Astrocyte of the spinal cord (primary cell): ENCODE measurements around the gene BAZ2B.

ENCODE experiments used
- DNase-seq: peaks from one replicate; pipeline ENCODE4 v3.0.0; 2011; ENCODE audit warnings: low read depth, low spot score
- H3K4me3 ChIP-seq: 2 replicates; pipeline ENCODE4 v1.5.1; 2011; ENCODE audit warnings: low read depth, mild to moderate bottlenecking, low read length, moderate library complexity
- CTCF ChIP-seq: IDR thresholded peaks from 2 replicates; pipeline ENCODE4 v1.5.1; 2012; ENCODE audit warnings: low read depth, mild to moderate bottlenecking, low read length, inconsistent platforms
- in situ Hi-C: cut with HindIII; loops from 2 replicates; pipeline ENCODE4 v1.10.0; 2017; ENCODE audit warnings: low sequenced_read_pairs

BAZ2B gene

DNA sequence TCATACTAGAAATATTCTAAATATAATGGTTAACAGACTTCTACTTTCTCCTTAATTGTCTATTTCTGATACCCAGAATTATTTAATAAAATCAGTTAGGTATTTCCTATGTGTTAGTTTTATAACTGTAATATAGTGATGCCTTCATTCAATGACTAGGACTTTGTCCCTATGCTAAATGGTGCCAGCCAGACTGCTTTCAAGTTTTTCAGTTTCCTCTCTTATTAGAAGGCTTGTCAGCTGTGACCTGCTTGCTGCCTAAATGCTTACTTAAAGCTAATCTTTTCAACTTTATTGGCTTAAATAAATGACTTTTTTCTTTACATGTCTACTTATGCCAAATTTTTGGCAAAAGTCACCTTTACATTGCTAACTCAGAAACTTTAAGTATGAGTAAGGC is 30.7 kb downstream of the BAZ2B start:
- no peak for DNase-seq
- no peak overlapping the region for H3K4me3 ChIP-seq
- TF ChIP-seq CTCF: no peak
- in situ Hi-C loops: no loop called here

DNA sequence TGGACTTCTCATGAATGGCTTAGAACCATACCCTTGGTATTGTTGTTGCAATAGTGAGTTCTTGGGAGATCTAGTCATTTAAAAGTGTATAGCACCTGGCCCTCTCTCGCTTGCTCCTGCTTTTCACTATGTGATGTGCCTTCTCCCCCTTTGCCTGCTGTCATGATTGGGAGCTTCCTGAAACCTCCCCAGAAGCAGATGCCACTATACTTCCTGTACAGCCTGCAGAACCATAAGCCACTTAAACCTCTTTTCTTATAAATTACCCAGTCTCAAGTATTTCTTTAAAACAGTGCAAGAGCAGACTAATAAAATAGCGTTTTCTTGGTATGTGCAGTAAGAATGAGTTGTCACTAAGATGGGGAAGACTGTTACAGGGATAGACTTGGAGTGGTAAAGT is 31.6 kb downstream of the BAZ2B start:
- in situ Hi-C loops: no loop called here

DNA sequence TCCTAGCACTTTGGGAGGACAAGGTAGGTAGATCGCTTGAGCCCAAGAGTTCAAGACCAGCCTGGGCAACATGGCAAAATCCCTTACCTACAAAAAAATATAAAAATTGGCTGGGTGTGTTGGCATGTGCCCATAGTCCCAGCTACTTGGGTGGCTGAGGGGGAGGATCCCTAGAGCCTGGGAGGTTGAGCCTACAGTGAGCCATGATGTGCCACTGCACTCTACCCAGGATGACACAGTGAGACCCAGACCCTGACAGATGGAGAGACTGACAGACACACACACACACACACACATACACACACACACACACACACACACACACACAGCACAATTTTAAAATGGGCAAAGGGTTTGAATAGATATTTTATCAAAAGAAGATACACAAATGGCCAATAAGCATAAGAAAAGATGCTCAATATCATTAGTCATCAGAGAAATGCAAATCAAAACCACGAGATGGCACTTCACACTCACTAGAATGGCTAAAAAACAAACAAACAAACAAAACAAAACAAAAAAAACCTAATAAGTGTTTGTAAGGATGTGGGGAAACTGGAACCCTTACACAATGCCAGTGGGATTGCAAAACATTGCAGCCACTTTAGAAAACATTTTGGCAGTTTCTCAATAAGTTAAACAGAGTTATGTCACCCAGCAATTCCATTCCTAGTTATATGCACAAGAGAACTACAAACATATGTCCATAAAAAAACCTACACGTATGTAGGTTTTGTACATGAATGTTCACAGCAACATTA is 42.3 kb downstream of the BAZ2B start:
- in situ Hi-C loops: no loop called here
- no peak for DNase-seq
- TF ChIP-seq CTCF: no peak
- no peak overlapping the region for H3K4me3 ChIP-seq

More for the DNA sequence above, 31.6 kb downstream of the BAZ2B start:
- DNase-seq: no peak
- H3K4me3 ChIP-seq: no peak overlapping the region
- TF ChIP-seq CTCF: no peak

- in situ Hi-C loops: no loop called here
- H3K4me3 ChIP-seq: no peak overlapping the region
- DNase-seq: no peak
- TF ChIP-seq CTCF: no peak
These were observed 43.1 kb downstream of the BAZ2B start for GRCh38 chr2:159573294-159573693.

GRCh38 chr2:159572459-159572858 is 43.9 kb downstream of the BAZ2B start:
- in situ Hi-C loops: no loop called here
- H3K4me3 ChIP-seq: no peak overlapping the region
- DNase-seq: no peak
- no peak for TF ChIP-seq CTCF

DNA sequence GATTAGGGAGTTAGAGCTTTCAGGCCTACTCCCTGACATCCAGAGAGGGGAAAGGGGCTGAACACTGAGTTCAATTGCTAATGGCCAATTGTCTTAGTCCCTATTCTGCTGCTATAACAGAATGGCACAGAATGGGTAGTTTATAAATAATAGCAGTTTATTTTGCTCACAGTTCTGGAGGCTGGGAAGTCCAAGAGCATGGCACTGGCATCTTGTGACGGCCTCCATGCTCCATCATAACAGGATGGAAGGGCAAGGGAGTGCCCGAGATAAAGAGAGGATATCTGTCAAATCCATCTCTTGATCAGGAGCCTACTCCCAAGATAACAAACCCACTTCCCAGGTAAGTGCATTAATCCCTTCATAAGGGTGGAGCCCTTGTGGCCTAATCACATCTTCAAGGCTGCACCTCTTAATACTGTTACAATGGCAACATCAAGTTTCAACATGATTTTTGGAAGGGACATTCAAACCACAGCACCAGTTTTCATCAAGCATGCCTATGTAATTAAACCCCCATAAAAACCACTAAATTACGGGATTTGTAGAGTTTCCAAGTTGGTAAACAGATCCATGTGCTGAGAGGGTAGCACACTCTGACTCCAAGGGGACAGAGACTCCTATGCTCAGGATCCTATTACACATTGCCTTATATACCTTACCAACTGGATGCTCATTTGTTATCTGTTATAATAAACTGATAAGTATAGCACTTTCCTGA is 44.6 kb downstream of the BAZ2B start:
- TF ChIP-seq CTCF: no peak
- DNase-seq: no peak
- no peak overlapping the region for H3K4me3 ChIP-seq
- in situ Hi-C loops: no loop called here
